CD4-positive, alpha-beta memory T cell (primary cell): ENCODE data around the gene SLC44A5. TPM values are rescaled to one million over a fixed set of nuclear protein-coding genes. Genes with fewer than 3 reads are reported as not detected.

ENCODE experiments used
- CTCF ChIA-PET: fragments of 350-600 bp; sonication (Branson Sonifier 250); formaldehyde crosslinking; loops from one replicate; lab custom pipeline; 2021; ENCODE audit warnings: inconsistent platforms; ENCODE audit not compliant: partially characterized antibody; lab: Charles Lee
- POLR2A ChIA-PET: fragments of 350-600 bp; sonication (Branson Sonifier 250); formaldehyde crosslinking; loops from one replicate; lab custom pipeline; 2021; ENCODE audit not compliant: partially characterized antibody; lab: Charles Lee
- DNase-seq, 5 donors: peaks; one replicate each; pipeline versions ENCODE4 v3.0.0 to v3.0.0-alpha.2; 2020 to 2022; ENCODE audit warnings: mixed read lengths in 1 of 5
- H3K27ac ChIP-seq: one replicate; pipeline ENCODE4 v1.7.0; 2013; ENCODE audit warnings: low read depth, low read length
- H3K27me3 ChIP-seq: 2 replicates; pipeline ENCODE4 v1.7.0; 2013; ENCODE audit warnings: mild to moderate bottlenecking, low read length, moderate library complexity; ENCODE audit not compliant: insufficient read depth
- H3K36me3 ChIP-seq: 2 replicates; pipeline ENCODE4 v1.7.0; 2013; ENCODE audit warnings: mild to moderate bottlenecking, low read length, moderate library complexity; ENCODE audit not compliant: insufficient read depth
- H3K4me1 ChIP-seq: 2 replicates; pipeline ENCODE4 v1.7.0; 2013; ENCODE audit warnings: mild to moderate bottlenecking, low read length, moderate library complexity; ENCODE audit not compliant: insufficient read depth
- H3K4me3 ChIP-seq, 2 donors: one replicate each; pipeline ENCODE4 v1.7.0; 2013; ENCODE audit warnings: low read length in 2 of 2, mild to moderate bottlenecking in 1 of 2
- H3K9me3 ChIP-seq, 2 donors: one replicate each; pipeline ENCODE4 v1.7.0; 2013; ENCODE audit warnings: low read length in 2 of 2, control low read depth in 1 of 2; ENCODE audit not compliant: control insufficient read depth in 1 of 2
- H3K27ac Mint-ChIP-seq, 7 donors: one replicate each; pipeline ENCODE4 v1.8.0; 2020 to 2021; ENCODE audit warnings: mixed read lengths in 7 of 7, mild to moderate bottlenecking in 6 of 7, inconsistent platforms in 3 of 7, moderate library complexity in 3 of 7
- H3K27me3 Mint-ChIP-seq, 2 donors: one replicate each; pipeline ENCODE4 v1.8.0; 2020 to 2021; ENCODE audit warnings: mixed read lengths in 2 of 2
- H3K36me3 Mint-ChIP-seq, 2 donors: one replicate each; pipeline ENCODE4 v1.8.0; 2020 to 2021; ENCODE audit warnings: mixed read lengths in 2 of 2, inconsistent platforms in 1 of 2, mild to moderate bottlenecking in 1 of 2
- H3K4me1 Mint-ChIP-seq, 4 donors: one replicate each; pipeline ENCODE4 v1.8.0; 2020 to 2021; ENCODE audit warnings: mixed read lengths in 4 of 4, mild to moderate bottlenecking in 1 of 4
- H3K4me3 Mint-ChIP-seq, 8 donors: one replicate each; pipeline ENCODE4 v1.8.0; 2020 to 2021; ENCODE audit warnings: mixed read lengths in 8 of 8, mild to moderate bottlenecking in 7 of 8, moderate library complexity in 6 of 8, inconsistent platforms in 3 of 8
- H3K9me3 Mint-ChIP-seq, 8 donors: one replicate each; pipeline ENCODE4 v1.8.0; 2020 to 2021; ENCODE audit warnings: mixed read lengths in 8 of 8, mild to moderate bottlenecking in 5 of 8, inconsistent platforms in 3 of 8, moderate library complexity in 1 of 8
- intact Hi-C: fragments of 100-400 bp; cut with micrococcal nuclease; formaldehyde crosslinking; loops from one replicate; pipeline ENCODE4 v1.15.1; 2023
- polyA plus RNA-seq, 2 donors: library from polyadenylated mRNA; unstranded; fragments of 300-500 nt; fragmentation: Illumina TruSeq; gene quantifications; one replicate each; pipeline ENCODE4 v1.2.3, GENCODE V29; 2021
- total RNA-seq, 2 experiments: library from RNA; stranded (reverse); gene quantifications; one replicate each; pipeline ENCODE4 v1.2.3, GENCODE V29; 2021

Gene SLC44A5
- total and polyA plus RNA-seq, 4 experiments from 2014 or later = 1.0 to 3.3 (median 3.0) TPM; not detected in 1

DNA sequence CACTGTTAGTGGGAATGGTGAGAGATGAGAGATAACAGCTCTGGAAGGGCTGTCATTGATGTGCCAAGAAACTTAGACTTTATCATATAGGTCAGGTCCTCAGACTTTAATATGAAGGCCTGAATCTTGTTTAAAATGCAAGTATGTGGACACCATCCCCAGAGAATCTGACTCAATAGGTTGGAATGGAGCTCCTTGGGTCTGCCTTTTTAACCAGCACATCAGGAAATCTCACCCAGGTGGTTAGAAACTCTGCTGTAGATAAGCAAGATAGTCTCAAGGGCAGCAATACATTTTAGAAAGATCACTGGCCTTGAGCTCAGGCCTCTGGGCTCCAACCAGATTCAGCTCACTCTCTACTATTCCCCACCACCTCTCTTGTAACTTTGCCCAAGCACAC, 180.4 kb downstream of the SLC44A5 start:
- no peaks in the 10 kb centered on the region for H3K4me1 Mint-ChIP-seq
- ChIA-PET CTCF (no interaction called here), POLR2A (no interaction called here)
- Histone ChIP-seq H3K27me3 (no peaks in the 10 kb centered on the region), H3K36me3 (no peaks in the 10 kb centered on the region), H3K9me3 (no peaks in the 10 kb centered on the region), H3K4me3 (no peak overlapping the region), H3K27ac (no peak overlapping the region), H3K4me1 (no peaks in the 10 kb centered on the region)
- DNase-seq = no peak
- no peak overlapping the region for H3K27ac Mint-ChIP-seq
- H3K9me3 Mint-ChIP-seq = peaks cover 0 to 2% (median 0%) of the 10 kb centered on the region in 8 donors
- H3K27me3 Mint-ChIP-seq = no peaks in the 10 kb centered on the region
- intact Hi-C loops = no loop called here
- H3K36me3 Mint-ChIP-seq = no peaks in the 10 kb centered on the region
- no peak overlapping the region for H3K4me3 Mint-ChIP-seq

DNA sequence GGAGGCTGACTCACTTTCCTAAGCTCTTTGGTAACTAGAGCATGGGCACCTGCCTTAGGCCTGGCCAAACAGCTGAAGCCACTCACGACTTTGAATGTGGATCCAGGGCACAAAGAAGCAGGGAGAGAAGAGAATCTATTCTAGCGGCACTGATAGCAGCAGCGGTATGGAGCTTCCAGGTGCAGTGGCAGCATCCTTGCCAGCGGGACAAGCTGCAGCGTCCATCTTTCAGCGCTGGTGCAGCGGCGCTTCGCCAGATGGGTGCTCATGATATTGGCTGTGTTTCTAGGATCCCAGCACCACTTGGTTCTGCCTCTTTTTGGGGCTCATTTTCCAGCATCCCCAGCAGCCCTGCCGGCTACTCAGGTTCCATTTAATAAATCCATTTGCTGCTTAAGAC, 184.2 kb downstream of the SLC44A5 start:
- POLR2A ChIA-PET = no interaction called here
- H3K9me3 ChIP-seq = no peaks in the 10 kb centered on the region
- no peak overlapping the region for H3K27ac ChIP-seq
- Mint-ChIP-seq H3K27me3 (no peaks in the 10 kb centered on the region), H3K4me1 (no peaks in the 10 kb centered on the region), H3K27ac (no peak overlapping the region), H3K36me3 (no peaks in the 10 kb centered on the region), H3K9me3 (peaks cover 0 to 2% (median 0%) of the 10 kb centered on the region in 8 donors), H3K4me3 (no peak overlapping the region)
- intact Hi-C loops = no loop called here
- CTCF ChIA-PET = no interaction called here
- H3K27me3 ChIP-seq = no peaks in the 10 kb centered on the region
- no peak overlapping the region for H3K4me3 ChIP-seq
- no peaks in the 10 kb centered on the region for H3K4me1 ChIP-seq
- no peaks in the 10 kb centered on the region for H3K36me3 ChIP-seq
- DNase-seq = no peak

DNA sequence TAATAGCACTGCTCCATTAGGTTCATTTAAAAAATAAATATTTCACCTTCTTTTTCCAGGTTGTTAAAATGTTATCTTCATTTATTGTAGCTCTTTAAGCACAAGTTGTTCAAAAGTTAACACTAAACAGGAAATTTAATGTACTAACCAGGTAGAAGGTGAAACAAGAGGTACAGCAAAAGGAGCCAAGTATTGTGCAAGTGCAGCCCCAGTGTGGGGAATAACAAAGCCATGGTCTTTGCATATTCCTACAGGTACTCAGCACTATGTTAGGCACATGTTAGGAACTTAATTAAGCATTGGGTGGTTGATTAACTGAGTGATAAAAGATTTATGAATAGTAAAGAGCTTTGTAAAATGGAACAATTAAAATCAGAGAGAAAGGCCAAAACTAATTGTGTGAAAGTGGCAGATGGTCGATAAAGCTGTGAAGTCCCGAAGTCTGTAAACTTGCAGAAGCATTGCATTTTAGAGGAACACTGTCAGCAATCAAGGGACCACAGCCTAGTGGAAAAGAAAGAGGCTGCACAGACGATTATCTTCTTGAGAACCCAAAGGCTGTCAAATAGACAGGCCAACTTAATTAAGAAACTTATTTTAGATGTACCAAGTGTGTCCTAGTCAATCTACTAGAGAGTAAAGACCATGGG, 185.8 kb downstream of the SLC44A5 start:
- ChIA-PET CTCF (no interaction called here), POLR2A (no interaction called here)
- H3K27ac ChIP-seq = no peak overlapping the region
- H3K36me3 Mint-ChIP-seq = no peaks in the 10 kb centered on the region
- no peak overlapping the region for H3K27ac Mint-ChIP-seq
- no peak overlapping the region for H3K4me3 ChIP-seq
- DNase-seq = no peak
- no peaks in the 10 kb centered on the region for H3K4me1 Mint-ChIP-seq
- H3K27me3 ChIP-seq = no peaks in the 10 kb centered on the region
- no peaks in the 10 kb centered on the region for H3K4me1 ChIP-seq
- no peak overlapping the region for H3K4me3 Mint-ChIP-seq
- no peaks in the 10 kb centered on the region for H3K9me3 ChIP-seq
- no peaks in the 10 kb centered on the region for H3K36me3 ChIP-seq
- no peaks in the 10 kb centered on the region for H3K9me3 Mint-ChIP-seq
- no peaks in the 10 kb centered on the region for H3K27me3 Mint-ChIP-seq
- intact Hi-C loops = no loop called here

DNA sequence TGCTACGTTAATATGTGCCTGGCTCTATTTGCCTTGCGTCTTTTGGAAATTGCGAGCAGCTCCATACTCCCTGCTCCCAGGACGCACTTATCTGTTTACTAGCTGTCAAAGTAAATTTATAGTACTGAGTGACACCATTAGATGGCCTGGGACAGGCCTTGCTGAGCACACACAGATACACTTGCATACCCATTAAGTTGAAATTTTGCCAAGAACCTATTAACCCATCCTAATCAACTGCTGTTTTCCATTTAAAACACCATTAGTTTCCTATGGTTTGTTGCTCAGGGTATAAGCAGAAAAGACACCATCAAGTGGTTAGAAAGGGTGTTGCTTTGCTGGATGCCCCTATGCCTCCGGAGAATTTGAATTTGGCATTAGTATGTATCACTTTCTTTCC, 187.3 kb downstream of the SLC44A5 start:
- H3K27ac ChIP-seq = no peak overlapping the region
- Mint-ChIP-seq H3K27ac (no peak overlapping the region), H3K4me3 (no peak overlapping the region), H3K27me3 (no peaks in the 10 kb centered on the region), H3K9me3 (no peaks in the 10 kb centered on the region), H3K4me1 (no peaks in the 10 kb centered on the region), H3K36me3 (no peaks in the 10 kb centered on the region)
- no peak for DNase-seq
- ChIA-PET POLR2A (no interaction called here), CTCF (no interaction called here)
- no peaks in the 10 kb centered on the region for H3K9me3 ChIP-seq
- no peaks in the 10 kb centered on the region for H3K27me3 ChIP-seq
- no peak overlapping the region for H3K4me3 ChIP-seq
- H3K36me3 ChIP-seq = no peaks in the 10 kb centered on the region
- no peaks in the 10 kb centered on the region for H3K4me1 ChIP-seq
- intact Hi-C loops = no loop called here

DNA sequence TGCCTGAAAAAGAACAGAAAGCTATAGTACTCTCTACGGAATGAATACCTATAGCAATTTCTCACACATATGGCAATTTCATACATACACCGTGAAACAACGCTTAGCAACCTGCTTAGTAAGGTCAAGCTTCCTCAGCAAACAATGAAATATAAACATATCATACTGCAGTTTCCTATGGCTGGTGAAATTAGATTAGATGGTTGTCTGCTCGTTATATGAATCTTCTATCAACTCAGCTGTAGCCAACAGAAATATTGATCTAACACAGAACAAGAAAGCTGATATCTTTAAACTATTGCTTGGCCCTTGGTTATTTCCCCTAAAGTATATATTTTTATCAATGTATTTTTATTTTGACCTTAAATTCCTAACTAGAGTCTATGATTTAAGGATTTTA, 187.8 kb downstream of the SLC44A5 start:
- intact Hi-C loops = no loop called here
- H3K27me3 ChIP-seq = no peaks in the 10 kb centered on the region
- no peak overlapping the region for H3K4me3 ChIP-seq
- no peaks in the 10 kb centered on the region for H3K9me3 ChIP-seq
- H3K27ac Mint-ChIP-seq = no peak overlapping the region
- H3K36me3 Mint-ChIP-seq = no peaks in the 10 kb centered on the region
- H3K27ac ChIP-seq = no peak overlapping the region
- no peaks in the 10 kb centered on the region for H3K4me1 ChIP-seq
- no peak overlapping the region for H3K4me3 Mint-ChIP-seq
- ChIA-PET POLR2A (no interaction called here), CTCF (no interaction called here)
- no peaks in the 10 kb centered on the region for H3K4me1 Mint-ChIP-seq
- no peak for DNase-seq
- H3K27me3 Mint-ChIP-seq = no peaks in the 10 kb centered on the region
- H3K9me3 Mint-ChIP-seq = no peaks in the 10 kb centered on the region
- no peaks in the 10 kb centered on the region for H3K36me3 ChIP-seq

DNA sequence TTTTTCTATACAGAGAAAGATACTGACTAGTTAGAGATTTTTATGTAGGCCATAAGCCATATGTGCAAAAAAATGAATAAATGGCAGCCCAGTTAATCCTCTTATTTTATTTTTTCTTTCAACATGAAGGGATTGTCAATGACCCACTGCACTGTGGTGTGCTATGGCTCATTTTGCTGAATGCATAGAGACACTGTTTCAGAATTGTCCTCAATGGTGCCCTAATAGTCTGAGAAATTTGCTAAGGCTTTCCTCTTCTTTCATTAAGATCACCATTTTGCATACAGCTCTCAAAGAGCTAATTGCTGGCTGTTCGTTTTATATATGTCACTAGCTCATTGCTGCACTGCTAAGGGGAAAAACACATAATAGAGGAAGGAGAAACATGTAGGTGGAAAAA, 189.5 kb downstream of the SLC44A5 start:
- H3K27ac Mint-ChIP-seq = no peak overlapping the region
- intact Hi-C loops = no loop called here
- H3K4me1 ChIP-seq = no peaks in the 10 kb centered on the region
- no peaks in the 10 kb centered on the region for H3K36me3 Mint-ChIP-seq
- ChIA-PET CTCF (no interaction called here), POLR2A (no interaction called here)
- no peaks in the 10 kb centered on the region for H3K9me3 ChIP-seq
- no peaks in the 10 kb centered on the region for H3K27me3 ChIP-seq
- DNase-seq = no peak
- H3K4me1 Mint-ChIP-seq = no peaks in the 10 kb centered on the region
- no peak overlapping the region for H3K4me3 ChIP-seq
- H3K9me3 Mint-ChIP-seq = peaks cover 0 to 6% (median 1%) of the 10 kb centered on the region in 8 donors
- H3K36me3 ChIP-seq = no peaks in the 10 kb centered on the region
- H3K4me3 Mint-ChIP-seq = no peak overlapping the region
- H3K27me3 Mint-ChIP-seq = no peaks in the 10 kb centered on the region
- H3K27ac ChIP-seq = no peak overlapping the region

DNA sequence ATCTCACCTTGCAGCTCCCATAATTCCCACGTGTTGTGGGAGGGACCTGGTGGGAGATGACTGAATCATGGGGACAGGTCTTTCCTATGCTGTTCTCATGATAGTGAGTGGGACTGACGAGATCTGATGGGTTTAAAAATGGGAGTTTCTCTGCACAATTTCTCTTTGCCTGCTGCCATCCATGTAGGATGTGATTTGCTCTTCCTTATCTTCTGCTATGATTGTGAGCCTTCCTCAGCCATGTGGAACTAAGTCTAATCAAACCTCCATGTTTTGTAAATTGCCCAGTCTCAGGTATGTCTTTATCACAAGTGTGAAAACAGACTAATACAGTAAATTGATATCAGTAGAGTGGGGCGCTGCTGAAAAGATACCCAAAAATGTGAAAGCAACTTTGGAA, 195.7 kb downstream of the SLC44A5 start:
- DNase-seq = no peak
- Mint-ChIP-seq H3K36me3 (no peaks in the 10 kb centered on the region), H3K4me3 (no peak overlapping the region), H3K9me3 (peaks cover 0 to 6% (median 3%) of the 10 kb centered on the region in 8 donors), H3K4me1 (no peaks in the 10 kb centered on the region), H3K27me3 (peaks cover 0 to 1% of the 10 kb centered on the region in 2 donors), H3K27ac (no peak overlapping the region)
- Histone ChIP-seq H3K4me3 (no peak overlapping the region), H3K36me3 (no peaks in the 10 kb centered on the region), H3K27ac (no peak overlapping the region), H3K4me1 (no peaks in the 10 kb centered on the region), H3K9me3 (no peaks in the 10 kb centered on the region), H3K27me3 (no peaks in the 10 kb centered on the region)
- ChIA-PET CTCF (no interaction called here), POLR2A (no interaction called here)
- intact Hi-C loops = loop anchor here (1.0 kb wide), 1 partner anchor 27 kb away; no protein-coding TSS in a partner anchor
